SH-SY5Y (cell line): ENCODE measurements around the gene SPSB3.

Experiments
- GATA2 ChIP-seq: IDR thresholded peaks from 2 replicates; pipeline ENCODE4 v1.6.1; 2011; ENCODE audit warnings: mild to moderate bottlenecking, low read depth, low read length
- GATA3 ChIP-seq: IDR thresholded peaks from 2 replicates; pipeline ENCODE4 v1.6.1; 2011; ENCODE audit warnings: low read depth, mild to moderate bottlenecking, low read length, moderate library complexity

DNA sequence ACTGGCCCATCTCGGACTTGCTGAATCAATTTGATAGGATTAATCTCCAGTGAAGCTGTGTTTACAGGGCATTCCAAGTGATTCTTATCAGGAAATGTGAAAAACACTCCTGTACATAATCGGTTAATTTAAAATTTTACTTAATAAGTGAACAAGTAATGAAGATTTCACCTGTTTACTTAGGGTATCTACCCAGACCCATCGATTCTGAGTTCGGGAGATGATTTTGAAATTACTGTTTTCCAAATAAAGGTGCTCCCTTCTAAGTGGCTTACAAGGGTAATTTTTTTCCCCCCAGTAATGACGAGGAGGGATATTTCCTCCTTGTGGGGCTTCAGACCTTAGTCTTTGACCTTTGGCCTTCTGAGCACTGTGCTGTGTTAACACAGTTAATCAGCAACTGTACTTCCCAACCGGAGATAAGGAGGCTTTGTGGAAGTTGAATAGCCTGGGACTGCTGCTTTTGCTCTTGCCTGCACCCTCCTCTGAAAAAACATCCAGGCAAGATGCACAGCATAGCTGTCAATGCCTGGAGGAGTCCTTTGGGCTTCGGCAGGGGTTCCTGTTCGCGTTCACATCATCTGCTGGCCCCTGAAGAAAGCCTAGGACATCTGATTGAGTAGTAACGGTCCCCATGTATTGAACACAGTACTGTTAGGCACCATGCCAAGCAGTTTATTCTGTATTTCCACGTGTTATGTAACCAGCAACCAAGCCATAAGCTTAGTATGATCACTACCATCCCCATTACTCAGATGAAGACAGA, 46.5 kb upstream of the SPSB3 start:
- TF ChIP-seq GATA2 (no peak), GATA3 (no peak)
